Measurements from ENCODE around the gene MAP4K3. TPM values are rescaled to one million over a fixed set of nuclear protein-coding genes. Genes with fewer than 3 reads are reported as not detected.

The MAP4K3 gene
- polyA plus RNA-seq, 2 of the 4 experiments (the other 2 are of a cell fraction): 15.8 to 44.6 TPM

DNA sequence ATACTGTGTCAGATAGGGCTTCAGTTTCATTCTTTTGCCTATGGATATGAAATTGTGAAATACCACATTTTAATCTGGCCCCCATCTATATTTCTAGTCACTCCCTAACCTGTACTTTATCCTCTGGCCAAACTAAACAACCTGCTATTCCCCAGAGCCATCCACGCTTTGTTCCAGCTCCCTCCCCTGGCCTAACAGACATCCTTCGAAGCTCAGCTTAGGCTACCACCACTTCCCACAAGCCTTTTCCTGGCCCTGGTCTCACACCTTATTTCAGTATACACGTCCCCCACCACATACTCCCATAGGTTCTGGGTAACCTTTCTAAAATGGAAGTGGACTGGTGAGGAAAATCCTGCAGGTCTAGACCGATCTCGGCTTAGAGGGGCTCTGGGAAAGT is 55.4 kb downstream of the MAP4K3 start:
- ChIA-PET POLR2A (no interaction called here), CTCF (interaction anchor here (1.2 to 3.9 kb wide), 3 partner anchors 13 to 316 kb away, joined by 3 to 28 read pairs (median 5); no protein-coding TSS in a partner anchor)
- FAIRE-seq (no peak), ATAC-seq (peak in 1 of 2 experiments; percentile 47; a peak in 3 of 6 replicates), DNase-seq (ENCODE audit: low read depth in 1 of 2, low spot score in 1 of 2) (no peak)
- Histone ChIP-seq H3K27ac (peak overlapping the region; percentile 2 to 25; a peak in 2 of 6 replicates), H3K4me3 (no peak overlapping the region), H3K4me1 (peaks cover 27% of the 10 kb centered on the region), H3K4me2 (no peak overlapping the region), H3K9me3 (no peaks in the 10 kb centered on the region)
- WGBS (ENCODE audit: missing lambda C conversion rate): 71% methylated on average over 5 of the region's 5 CpGs
- no peak for TF ChIP-seq EHMT2 (IDR thresholded peaks at IDR 0.05; ENCODE audit: low read depth)
- TF ChIP-seq, protein P1, sequence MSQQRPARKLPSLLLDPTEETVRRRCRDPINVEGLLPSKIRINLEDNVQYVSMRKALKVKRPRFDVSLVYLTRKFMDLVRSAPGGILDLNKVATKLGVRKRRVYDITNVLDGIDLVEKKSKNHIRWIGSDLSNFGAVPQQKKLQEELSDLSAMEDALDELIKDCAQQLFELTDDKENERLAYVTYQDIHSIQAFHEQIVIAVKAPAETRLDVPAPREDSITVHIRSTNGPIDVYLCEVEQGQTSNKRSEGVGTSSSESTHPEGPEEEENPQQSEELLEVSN (IDR thresholded peaks at IDR 0.05; ENCODE audit: borderline replicate concordance, low read depth): no peak
- TF ChIP-seq KDM5A (IDR thresholded peaks at IDR 0.05): no peak
- no peak for TF ChIP-seq CBX2 (IDR thresholded peaks at IDR 0.05; ENCODE audit: borderline replicate concordance, low read depth)
- TF ChIP-seq RCOR1 (IDR thresholded peaks at IDR 0.05; ENCODE audit: low read depth, low read length): no peak
- TF ChIP-seq HOXB5 (CRISPR knock-in tag; IDR thresholded peaks at IDR 0.05): no peak
- TF ChIP-seq, protein P2, sequence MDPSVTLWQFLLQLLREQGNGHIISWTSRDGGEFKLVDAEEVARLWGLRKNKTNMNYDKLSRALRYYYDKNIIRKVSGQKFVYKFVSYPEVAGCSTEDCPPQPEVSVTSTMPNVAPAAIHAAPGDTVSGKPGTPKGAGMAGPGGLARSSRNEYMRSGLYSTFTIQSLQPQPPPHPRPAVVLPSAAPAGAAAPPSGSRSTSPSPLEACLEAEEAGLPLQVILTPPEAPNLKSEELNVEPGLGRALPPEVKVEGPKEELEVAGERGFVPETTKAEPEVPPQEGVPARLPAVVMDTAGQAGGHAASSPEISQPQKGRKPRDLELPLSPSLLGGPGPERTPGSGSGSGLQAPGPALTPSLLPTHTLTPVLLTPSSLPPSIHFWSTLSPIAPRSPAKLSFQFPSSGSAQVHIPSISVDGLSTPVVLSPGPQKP (IDR thresholded peaks at IDR 0.05; ENCODE audit: low read depth, low read length): no peak
- TF ChIP-seq EHF (CRISPR knock-in tag; IDR thresholded peaks at IDR 0.05): no peak
- TF ChIP-seq TFCP2L1 (CRISPR knock-in tag; IDR thresholded peaks at IDR 0.05): no peak
- no peak for TF ChIP-seq MYC (IDR thresholded peaks at IDR 0.05; ENCODE audit: borderline replicate concordance, low read length)
- no peak for TF ChIP-seq RFX5 (IDR thresholded peaks at IDR 0.05)
- no peak for TF ChIP-seq JUNB (IDR thresholded peaks at IDR 0.05)

DNA sequence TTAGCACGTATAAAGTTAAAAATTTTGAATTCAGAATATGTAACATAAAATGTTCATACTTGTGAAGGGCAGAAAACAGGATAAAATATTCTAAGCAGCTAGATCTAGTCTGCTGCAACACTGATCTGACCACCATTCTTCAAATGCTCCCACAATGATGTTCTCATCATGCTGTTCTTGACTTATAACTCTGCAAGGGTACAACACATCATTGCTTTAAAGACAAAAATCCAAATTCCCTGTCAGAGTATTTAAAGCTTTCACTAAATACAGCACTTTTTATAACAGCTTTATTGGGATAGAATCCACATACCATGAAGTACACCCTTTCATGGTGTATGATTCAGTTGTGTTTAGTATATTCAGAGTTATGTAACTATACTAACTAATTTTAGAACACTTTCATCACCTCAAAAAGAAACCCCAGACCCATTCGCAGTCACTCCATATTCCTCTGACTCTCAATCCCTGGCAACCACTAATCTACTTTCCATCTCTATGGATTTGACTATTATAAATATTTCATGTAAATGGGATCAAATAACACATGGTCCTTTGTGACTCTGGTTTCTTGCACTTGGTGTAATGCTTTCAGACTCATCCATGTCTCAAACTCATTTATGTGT is 56.4 kb downstream of the MAP4K3 start:
- CTCF ChIA-PET: interaction anchor here (0.5 to 3.9 kb wide), 32 partner anchors 12 to 1431 kb away, joined by 3 to 28 read pairs (median 4); partner anchors contain the start of gene MAP4K3
- DNase-seq (ENCODE audit: low read depth in 1 of 2, low spot score in 1 of 2) (no peak), FAIRE-seq (no peak), ATAC-seq (peak; percentile 45 to 62; a peak in 3 of 6 replicates)
- Histone ChIP-seq H3K4me3 (no peak overlapping the region), H3K4me2 (peak overlapping the region; percentile 5; the same call in 2 of the 3 replicates), H3K9me3 (no peaks in the 10 kb centered on the region), H3K4me1 (peaks cover 27% of the 10 kb centered on the region), H3K27ac (peak overlapping the region in 1 of 2 experiments; percentile 42; a peak in 1 of 6 replicates)
- WGBS (ENCODE audit: missing lambda C conversion rate): 41% methylated on average over 2 of the region's 2 CpGs
- TF ChIP-seq GATA3 (IDR thresholded peaks at IDR 0.05; ENCODE audit: borderline replicate concordance) (no peak), HEYL (CRISPR knock-in tag; IDR thresholded peaks at IDR 0.05) (no peak), SREBF2 (IDR thresholded peaks at IDR 0.05) (no peak), FOSL2 (IDR thresholded peaks at IDR 0.05) (no peak), FOSL2 (CRISPR knock-in tag; IDR thresholded peaks at IDR 0.05) (no peak), EP300 (IDR thresholded peaks at IDR 0.05) (no peak), NFE2L2 (conservative IDR thresholded peaks at IDR 0.05; ENCODE audit: low read length) (no peak), RCOR1 (IDR thresholded peaks at IDR 0.05; ENCODE audit: low read depth, low read length) (no peak), JUNB (IDR thresholded peaks at IDR 0.05) (no peak), MYC (IDR thresholded peaks at IDR 0.05; ENCODE audit: borderline replicate concordance, low read length) (no peak), JUN (IDR thresholded peaks at IDR 0.05) (no peak), FOSB (CRISPR knock-in tag; IDR thresholded peaks at IDR 0.05) (no peak), CHD4 (IDR thresholded peaks at IDR 0.05; ENCODE audit: borderline replicate concordance) (no peak), MAZ (IDR thresholded peaks at IDR 0.05; ENCODE audit: borderline replicate concordance, low read depth, low read length) (no peak), ESRRA (IDR thresholded peaks at IDR 0.05; ENCODE audit: borderline replicate concordance, low read length) (no peak), KDM5A (IDR thresholded peaks at IDR 0.05) (no peak)
- TF ChIP-seq, protein P3, sequence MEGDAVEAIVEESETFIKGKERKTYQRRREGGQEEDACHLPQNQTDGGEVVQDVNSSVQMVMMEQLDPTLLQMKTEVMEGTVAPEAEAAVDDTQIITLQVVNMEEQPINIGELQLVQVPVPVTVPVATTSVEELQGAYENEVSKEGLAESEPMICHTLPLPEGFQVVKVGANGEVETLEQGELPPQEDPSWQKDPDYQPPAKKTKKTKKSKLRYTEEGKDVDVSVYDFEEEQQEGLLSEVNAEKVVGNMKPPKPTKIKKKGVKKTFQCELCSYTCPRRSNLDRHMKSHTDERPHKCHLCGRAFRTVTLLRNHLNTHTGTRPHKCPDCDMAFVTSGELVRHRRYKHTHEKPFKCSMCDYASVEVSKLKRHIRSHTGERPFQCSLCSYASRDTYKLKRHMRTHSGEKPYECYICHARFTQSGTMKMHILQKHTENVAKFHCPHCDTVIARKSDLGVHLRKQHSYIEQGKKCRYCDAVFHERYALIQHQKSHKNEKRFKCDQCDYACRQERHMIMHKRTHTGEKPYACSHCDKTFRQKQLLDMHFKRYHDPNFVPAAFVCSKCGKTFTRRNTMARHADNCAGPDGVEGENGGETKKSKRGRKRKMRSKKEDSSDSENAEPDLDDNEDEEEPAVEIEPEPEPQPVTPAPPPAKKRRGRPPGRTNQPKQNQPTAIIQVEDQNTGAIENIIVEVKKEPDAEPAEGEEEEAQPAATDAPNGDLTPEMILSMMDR (IDR thresholded peaks at IDR 0.05): no peak
- TF ChIP-seq, protein P4, sequence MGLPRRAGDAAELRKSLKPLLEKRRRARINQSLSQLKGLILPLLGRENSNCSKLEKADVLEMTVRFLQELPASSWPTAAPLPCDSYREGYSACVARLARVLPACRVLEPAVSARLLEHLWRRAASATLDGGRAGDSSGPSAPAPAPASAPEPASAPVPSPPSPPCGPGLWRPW (IDR thresholded peaks at IDR 0.05): no peak
- TF ChIP-seq, protein P5, sequence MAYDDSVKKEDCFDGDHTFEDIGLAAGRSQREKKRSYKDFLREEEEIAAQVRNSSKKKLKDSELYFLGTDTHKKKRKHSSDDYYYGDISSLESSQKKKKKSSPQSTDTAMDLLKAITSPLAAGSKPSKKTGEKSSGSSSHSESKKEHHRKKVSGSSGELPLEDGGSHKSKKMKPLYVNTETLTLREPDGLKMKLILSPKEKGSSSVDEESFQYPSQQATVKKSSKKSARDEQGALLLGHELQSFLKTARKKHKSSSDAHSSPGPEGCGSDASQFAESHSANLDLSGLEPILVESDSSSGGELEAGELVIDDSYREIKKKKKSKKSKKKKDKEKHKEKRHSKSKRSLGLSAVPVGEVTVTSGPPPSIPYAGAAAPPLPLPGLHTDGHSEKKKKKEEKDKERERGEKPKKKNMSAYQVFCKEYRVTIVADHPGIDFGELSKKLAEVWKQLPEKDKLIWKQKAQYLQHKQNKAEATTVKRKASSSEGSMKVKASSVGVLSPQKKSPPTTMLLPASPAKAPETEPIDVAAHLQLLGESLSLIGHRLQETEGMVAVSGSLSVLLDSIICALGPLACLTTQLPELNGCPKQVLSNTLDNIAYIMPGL (CRISPR knock-in tag; IDR thresholded peaks at IDR 0.05; ENCODE audit: borderline replicate concordance): no peak
- POLR2A ChIA-PET: interaction anchor here (1.4 kb wide), 1 partner anchor 112 kb away, joined by 3 read pairs; no protein-coding TSS in a partner anchor
